Measurements from ENCODE around the gene NLGN4X.
"Not testable (repeated sequence)": the region's sequence is repeated elsewhere in the genome, so short reads cannot be mapped to it uniquely, and the experiment has no call there.

Gene NLGN4X

DNA sequence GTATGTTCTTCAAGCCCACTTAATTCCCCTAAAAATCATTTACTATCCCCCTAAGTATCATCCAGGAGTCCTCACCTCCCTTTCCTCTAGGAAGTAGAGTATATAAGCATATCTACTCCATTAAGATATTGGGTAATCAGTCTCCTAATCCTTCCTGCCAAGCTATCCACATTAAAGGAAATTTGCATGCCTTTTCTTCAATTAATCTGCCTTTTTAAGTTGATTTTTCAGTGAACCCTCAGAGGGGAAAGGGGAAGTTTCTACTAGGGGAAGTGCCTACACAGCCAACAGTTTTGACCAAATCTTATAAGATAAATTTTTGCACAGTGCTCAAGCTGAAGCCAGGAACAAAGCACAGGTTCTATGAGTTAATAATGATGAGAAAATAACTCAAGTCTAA is 222.8 kb downstream of the NLGN4X start:
- no peak for DNase-seq (ENCODE audit: low spot score)

DNA sequence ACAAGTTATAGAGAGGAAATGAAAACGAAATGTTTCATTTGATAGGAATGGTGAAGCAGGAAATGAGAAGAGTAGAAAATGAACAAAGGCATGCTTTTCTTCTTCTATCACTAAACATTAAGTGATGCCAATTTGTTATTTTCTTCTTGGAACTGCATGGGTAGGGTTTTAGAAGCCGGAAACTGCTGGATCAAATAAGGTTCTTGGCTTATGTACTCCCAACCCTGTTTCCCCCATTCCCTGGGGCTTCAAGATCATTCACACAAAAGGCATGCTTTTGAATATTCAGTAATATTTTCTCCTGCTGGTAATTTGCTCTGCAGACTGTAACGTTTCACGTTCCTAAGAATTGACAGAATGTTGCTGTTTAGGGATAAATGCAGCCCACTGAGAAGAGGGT is 224.1 kb downstream of the NLGN4X start:
- no peak for DNase-seq (ENCODE audit: low spot score)

DNA sequence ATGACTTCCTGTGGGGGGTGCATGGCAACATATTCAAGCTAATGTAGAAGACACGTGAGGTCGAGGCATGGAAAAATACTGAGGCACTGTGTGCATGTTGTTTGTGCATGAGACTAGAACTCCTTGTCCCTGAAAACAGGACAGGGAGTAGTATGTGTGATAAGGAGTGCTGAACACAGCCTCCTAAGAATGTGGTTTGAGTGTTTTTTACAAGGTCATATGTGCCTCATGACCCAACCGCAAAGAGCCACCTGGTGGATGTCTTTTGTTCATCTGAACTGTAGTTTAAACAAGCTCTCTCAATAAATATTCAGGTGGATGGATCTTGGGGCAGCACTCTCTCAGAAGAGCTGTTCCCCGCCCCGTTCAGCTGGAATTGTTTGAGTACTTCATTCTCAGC is 226.6 kb downstream of the NLGN4X start:
- no peak for DNase-seq (ENCODE audit: low spot score)

DNA sequence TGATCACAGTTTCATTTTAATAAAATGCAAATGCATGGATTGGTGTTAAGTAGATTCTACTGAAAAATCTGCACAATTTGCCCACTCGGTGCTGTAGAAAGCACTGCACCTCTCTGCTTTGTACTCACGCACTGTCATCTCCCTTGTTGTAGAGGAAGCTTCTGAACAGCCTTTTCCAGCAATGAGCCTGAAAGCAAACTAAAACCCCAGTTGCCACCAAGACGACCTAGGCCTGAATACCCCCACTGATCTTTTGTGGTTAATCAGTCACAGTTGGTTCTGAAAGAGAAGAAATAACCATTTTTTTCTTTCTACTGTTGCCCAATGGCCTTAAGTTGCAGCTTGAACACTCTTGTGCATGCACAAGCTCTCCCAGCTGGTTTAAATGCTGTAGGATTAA is 229.8 kb downstream of the NLGN4X start:
- DNase-seq (ENCODE audit: low spot score): no peak

DNA sequence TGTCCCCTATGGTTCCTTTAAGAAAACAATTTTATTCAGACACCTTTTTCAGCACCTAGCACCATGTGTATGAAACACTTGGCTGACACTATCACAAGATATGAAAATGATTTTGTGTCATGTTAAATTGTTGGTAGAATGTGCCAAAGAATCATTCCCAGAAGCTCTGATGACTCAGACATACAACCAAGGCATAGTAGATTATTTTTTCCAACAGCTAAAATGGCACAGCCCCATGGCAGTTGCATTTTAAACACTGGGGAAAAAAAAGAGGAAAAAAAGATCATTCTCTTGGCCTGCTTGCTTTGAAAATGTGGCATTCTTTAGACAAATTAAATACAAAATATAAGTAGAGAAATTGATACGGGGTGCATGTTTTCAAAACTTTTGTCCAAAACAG is 230.2 kb downstream of the NLGN4X start:
- no peak for DNase-seq (ENCODE audit: low spot score)

DNA sequence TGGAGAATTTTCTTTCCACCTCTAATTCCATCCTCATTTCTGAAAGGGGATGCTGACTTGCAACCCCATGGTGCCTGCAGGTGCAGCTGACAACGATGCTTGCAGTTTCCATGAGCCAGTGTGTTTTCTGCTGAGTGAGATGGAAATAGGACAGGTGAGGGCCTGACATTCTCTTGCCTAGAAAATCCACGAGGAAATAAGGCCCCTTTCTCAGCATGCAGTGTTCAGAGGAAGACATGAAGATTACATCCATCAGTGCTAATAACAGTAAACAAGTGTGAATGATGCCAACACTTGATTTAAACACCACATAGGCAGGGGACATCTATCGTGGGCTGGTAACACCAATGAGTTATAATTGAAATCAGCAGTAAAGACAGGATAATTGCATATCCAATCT is 237.3 kb downstream of the NLGN4X start:
- no peak for DNase-seq (ENCODE audit: low spot score)

DNA sequence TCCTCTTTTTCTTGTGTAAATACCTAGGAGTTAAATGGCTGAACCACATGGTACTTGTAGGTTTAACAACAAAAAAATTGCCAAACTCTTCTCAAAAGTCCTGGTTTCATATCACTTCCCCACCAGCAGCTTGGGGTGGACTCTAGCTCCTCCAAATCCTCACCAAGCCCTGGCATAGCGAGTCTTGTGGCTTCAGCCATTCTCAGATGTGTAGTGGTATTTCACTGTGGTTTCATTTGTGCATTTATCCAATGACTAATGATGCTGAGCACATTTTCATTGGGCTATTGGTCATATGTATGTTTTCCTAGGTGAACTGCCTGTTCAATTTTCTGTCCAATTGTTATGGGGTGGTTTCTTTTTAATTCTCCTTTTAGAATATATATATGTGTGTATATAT is 249.3 kb downstream of the NLGN4X start:
- DNase-seq (ENCODE audit: low spot score): no peak

DNA sequence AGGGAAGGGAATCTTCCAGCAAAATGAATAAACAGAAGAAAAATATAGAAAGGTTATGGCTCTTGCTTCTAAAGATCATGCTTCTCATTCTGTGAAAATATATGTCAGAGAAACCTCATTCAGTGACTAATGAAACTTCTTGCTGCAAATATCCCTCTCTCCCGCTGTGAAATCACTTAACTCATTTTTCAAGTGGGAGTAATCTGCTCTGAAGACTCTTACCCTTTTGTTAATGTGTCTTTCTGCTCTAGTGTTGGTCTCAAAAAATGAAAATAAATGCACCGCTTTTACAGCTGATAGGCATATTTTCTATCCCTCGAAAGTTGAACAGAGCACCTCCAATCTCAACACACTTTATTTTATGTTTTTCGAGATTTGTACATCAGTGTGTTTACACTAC is 252.3 kb downstream of the NLGN4X start:
- DNase-seq (ENCODE audit: low spot score): no peak

DNA sequence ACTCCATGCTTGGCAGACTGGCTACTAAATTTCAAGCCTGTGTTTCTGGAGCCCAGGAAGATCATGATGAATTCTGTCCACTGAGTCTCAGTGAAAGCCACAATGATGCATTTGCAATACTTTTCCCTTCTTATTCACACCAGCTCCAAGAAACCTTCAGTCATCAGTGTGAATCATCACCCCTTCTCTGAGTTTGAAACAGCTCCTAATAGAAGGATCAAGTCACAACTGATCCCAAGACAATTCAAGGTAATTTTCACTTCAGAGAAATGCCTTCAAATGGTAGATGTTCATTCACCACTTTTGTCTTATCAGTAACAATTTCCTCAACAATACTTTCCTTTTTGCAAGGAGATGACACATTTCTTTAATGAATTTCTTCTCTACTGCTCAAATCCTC is 257.4 kb downstream of the NLGN4X start:
- DNase-seq (ENCODE audit: low spot score): no peak

DNA sequence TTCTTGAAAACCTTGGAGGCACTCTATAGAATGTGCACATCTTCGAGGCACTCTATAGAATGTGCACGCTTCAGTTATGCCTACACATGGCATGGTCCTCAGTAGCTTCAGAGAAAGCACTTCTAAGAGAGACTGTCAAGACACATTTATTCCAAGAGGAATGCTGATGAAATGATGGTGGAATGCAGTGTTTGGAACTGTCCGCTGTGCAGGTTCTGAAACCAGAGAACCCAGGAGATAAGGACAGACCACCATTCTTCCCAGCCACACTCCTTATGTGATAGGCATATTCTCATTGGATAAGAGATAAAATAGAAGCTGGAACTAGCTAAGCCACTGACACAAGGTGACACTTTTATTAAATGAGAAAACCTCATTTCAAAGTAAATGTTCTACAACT is 263.3 kb downstream of the NLGN4X start:
- no peak for DNase-seq (ENCODE audit: low spot score)

DNA sequence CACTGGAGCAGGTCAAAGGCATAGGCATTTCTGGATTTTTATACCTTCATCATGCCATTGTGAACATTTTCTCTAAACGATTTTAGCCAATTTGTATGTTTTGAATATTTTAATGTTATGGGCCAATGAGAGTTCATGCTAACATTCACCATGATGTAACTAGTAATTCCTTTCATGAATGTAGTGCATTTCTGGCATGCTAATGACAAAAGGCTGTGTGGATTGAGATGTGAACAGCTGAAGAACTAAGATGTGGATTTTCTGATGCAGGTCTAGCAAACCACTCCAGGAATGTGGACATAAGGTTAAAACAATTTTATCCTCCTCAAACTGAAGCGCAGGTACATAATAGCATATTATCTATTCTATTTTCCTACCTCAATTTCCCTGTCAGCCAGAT is 269.4 kb downstream of the NLGN4X start:
- DNase-seq (ENCODE audit: low spot score): no peak

DNA sequence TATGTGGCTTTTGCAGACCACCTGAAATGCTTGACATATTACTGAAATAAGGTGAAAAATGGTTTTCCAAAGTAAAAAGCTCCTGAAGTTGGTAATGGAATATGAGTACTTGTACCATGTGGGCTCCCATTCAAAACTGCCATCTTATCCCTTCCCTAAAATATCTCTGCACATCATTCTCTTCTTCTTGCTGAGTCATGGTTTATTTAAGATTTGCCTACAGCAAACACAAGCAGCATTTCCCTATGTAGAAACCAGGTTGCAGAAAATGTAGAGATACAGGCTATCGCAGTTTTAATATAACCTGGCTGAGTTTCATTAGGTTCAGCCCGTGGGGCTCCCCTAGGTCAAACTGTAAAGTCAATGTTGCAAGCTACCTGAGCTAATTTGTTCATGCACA is 270.1 kb downstream of the NLGN4X start:
- no peak for DNase-seq (ENCODE audit: low spot score)

DNA sequence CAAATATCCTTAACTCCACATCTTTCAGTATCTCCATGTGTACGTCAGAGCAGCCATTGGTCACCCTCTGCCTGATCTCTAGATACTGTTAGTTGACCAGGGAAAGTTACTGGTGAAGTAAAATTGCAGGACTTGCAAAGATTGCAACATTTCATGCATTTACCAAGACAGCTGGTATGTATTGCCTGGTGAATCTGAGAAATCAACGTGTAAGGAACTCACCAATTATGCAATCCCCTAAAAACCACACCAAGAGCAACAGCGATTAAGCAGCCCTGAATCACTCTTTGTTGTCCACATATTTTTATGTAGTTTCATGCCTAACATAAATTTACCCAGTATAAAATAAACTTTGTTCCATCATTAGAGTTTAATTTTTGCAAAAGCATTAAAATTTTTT is 271.2 kb downstream of the NLGN4X start:
- DNase-seq (ENCODE audit: low spot score): no peak

DNA sequence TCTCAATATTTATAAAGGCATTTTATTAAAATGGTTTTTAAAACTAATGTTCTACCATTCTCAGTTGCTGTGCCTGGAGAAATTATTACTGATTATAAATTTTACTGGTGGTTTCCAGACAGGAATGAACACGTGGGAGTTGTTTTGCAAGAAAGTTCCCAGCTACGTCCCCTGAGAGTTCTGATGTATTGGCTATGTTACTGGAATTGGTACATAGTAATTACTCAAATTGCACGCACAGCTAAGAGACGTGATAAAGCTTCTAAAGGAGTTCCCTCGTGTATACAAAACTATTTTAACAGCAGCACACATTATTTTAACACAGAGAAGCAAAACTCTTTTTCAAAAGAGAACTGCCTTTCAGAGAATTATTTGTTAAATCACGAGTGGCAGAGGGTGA is 292.2 kb downstream of the NLGN4X start:
- DNase-seq (ENCODE audit: low spot score): no peak

DNA sequence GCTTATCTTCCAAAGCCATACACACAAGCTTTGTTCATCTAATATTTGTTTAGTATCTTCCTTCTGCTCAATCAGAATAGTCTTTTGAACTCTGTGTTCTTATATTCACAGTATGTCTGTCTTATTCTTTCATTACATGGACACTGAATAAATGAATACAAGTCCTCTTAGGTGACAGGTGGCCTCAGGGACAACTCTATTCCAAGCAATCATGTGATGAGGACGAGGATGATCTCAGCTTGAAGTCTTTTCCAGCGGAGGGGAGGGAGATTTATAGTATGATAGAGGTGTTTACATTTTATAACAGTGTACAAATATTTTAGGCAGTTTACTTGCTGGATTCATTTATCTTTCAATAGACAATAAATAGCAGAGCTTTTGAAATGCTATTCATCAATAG is 300.4 kb downstream of the NLGN4X start:
- no peak for DNase-seq (ENCODE audit: low spot score)

DNA sequence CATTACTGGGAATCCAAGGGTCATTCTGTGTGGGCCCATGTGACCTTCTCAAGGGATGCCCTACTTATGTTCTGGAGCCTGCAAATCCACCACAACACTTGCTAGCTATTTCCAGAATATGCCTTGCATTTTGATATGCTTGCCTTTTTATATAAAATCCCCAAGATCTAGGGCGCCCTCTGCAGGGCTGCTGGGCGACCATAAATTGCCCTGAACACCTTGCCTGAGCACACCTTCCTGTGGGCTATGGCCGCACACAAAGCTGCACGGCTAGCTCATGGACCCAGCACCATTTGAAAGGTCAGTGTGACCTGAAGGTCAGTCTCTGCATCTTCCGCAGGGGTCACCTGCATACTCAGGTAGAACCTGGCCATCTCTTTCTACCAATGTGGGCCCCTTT is 311.7 kb downstream of the NLGN4X start:
- DNase-seq (ENCODE audit: low spot score): no peak

DNA sequence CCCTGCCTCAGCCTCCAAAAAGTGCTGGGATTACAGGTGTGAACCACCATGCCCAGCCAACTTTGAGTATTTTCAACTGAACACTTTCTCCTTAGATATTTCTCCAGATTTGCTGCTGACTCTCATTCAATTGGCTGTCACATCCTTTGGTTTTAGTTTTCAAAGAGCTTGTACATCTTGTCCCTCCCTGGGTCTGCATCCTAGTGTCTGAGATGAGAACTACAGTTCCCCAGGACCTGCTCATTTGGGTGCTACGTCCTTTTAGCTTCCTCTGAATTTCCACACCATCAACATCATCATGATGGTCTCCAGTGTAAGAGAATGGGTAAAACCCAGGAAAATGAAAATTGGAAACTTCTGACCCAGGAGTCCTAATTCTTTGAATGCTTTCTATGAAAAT is 312.9 kb downstream of the NLGN4X start:
- no peak for DNase-seq (ENCODE audit: low spot score)

DNA sequence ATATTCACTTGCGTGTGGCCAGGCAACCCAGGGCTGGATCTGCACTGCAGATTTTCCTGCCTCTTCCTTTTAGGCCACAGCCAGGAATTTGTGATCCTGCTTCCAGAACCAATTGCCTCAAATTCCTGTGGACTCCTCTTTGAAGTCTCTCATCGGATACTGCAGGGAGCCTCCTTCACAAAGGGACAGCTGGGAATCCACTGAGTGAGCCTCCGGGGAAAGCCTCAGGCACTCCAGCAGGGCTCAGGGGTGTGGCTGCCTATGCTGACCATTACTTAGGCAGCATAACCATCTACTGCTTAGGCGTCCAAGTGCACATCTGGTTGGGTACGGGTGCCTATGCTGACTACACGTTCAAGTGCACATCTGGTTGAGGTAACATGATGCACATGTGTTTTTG is 321.5 kb downstream of the NLGN4X start:
- no peak for DNase-seq (ENCODE audit: low spot score)

DNA sequence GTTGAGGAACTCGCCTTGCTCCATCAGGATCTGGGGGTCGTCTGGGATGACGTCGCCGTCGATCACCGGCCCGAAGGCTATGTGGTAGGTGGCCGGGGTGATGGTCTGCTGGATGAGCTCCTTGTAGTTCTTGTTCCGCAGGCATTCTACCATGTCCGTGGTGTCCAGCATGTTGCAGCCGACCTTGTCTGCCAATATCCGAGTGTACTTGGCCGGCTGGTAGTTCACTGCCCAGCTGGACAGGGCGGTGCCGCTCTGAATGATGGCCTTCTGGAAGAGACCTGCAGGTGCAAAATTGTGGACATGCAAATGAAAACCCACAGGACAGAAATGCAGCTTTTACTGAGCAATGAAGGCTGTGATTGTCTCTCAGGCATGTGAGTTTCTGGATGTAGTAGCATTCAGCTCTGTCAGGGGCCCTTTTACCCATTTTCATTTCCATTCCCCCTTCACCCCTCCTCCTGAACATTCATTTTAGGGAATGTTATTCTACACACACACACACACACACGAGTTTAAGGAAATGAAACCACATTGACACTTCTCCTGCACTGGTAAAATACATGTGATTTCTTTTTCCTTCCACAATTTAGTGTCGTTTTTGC is 325.0 kb downstream of the NLGN4X start:
- DNase-seq (ENCODE audit: low spot score): not testable (repeated sequence)

DNA sequence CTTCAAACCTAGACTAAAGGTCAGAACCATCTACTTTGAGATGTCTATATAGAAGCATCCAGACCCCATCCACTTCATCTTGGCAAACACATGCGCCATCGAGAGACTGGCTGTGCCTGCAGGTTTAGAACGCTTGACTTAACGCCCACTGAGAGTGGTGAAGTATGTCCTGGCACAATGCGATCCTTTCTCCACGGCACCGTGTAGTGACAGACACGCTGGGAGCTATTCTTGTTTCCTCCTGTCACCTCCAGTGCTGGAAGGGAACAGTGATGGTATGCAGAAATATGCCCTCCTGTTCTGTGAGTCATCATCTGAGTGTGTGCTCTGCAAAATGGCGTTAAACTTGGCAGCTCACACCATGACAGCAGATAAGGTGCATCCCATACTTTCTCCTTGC is 330.2 kb downstream of the NLGN4X start:
- DNase-seq (ENCODE audit: low spot score): no peak

DNA sequence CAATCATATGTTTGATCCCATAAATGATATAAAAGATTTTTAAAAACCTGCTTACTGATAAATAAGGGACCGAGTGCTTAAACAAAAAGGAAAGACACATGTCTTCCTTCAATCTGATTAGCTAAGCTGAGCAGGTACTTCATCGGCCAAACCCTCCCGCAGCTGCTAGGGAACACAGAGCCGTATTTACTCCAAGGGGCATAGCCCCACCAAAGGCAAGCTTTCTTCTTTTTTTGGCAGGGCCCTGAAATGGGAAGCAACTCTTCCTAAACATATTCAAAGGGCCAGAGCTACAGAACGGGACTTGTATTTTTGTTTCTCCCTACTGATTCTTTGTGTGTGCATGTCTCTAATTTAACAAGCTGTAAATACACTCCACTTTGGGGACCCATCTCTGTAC is 337.3 kb downstream of the NLGN4X start:
- DNase-seq (ENCODE audit: low spot score): no peak

DNA sequence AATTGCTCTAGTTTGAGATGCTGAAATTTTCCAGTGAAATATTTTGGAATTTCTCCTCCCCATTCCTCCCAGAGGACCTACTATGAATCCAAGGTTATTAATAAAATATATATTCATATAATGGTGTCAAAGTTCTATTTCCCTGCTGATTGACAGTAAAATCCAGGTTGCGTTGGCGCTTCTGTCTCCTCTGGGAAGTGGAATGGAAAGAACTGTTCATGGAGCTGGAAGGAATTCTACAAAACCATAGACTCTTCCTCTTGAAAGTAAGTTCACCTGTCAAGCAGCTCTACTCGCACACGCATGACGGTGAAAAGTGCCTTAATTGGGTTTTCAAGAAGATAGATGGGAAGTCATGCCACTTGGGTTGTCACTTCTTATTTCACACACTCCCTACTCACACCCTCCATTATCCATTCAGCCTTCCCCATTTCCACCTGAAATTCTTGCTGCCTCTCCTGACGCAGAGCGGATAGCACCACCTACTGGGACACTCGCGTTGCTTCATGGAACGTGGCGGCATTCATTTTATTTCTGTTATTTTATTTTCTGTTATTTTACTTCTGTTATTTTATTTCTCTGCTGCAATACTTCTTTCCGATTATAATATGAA is 351.6 kb downstream of the NLGN4X start:
- DNase-seq (ENCODE audit: low spot score): peak; percentile 0

DNA sequence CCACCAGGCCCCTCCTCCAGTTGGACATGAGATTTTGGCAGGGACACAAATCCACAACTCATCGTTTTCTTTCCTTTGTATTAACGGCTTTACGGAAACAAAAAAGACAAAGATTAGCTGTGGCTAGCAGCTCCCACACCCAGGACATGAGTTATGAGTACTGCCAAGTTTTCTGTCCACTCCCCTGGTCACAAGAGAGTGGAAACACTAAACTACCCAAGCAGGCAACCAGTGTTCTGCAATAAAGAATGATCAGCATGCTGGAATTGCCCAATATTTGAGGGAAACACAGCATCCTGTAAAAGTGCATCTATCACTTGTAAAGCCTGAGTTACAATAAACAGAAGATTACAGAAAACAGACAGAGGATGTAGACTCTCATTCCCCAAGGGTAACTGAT is 358.4 kb downstream of the NLGN4X start:
- no peak for DNase-seq (ENCODE audit: low spot score)

DNA sequence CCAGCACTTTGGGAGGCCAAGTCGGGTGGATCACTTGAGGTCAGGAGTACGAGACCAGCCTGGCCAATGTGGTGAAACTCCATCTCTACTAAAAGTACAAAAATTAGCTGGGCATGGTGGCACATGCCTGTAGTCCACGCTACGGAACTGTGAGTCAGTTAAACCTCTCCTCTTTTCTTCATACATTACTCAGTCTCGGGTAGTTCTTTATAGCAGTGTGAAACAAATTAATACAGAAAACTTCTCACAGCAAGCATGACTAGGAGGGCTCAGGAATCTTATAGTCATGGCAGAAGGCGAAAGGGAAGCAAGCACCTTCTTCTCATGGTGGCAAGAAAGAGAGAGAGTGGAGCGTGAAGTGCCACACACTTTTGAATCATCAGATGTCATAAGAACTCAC is 358.9 kb downstream of the NLGN4X start:
- no peak for DNase-seq (ENCODE audit: low spot score)

DNA sequence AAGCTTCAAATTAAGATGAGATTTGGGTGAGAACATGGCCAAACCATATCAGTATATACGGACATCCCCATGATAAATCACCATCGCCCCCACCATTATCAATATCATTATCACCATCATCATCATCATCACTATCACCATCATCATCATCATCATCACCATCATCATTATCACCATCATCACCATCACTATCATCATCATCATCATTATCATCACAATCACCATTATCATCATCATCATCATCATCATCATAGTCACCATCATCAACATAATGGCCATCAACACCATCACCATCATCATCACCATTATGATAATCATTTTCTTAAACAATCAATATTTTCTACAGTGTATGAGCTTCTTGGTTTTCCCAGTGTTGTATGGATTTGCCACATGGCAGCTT is 360.9 kb downstream of the NLGN4X start:
- DNase-seq (ENCODE audit: low spot score): no peak

All from HuH-7 (cell line).